OCI-LY1 (cell line): Measurements from ENCODE around the gene SLC26A8.

Experiments
- H2AFZ ChIP-seq: fragments of 200-600 bp; sonication (generic), shearing (Covaris generic); 2 replicates; pipeline ENCODE4 v1.6.0; 2014; ENCODE audit warnings: antibody characterized with exemption, mild to moderate bottlenecking, low read length
- H3F3A ChIP-seq: fragments of 200-600 bp; sonication (generic), shearing (Covaris generic); 2 replicates; pipeline ENCODE4 v1.6.0; 2014; ENCODE audit warnings: mild to moderate bottlenecking, antibody characterized with exemption, low read length, moderate library complexity; ENCODE audit not compliant: insufficient read depth
- H3K27ac ChIP-seq: fragments of 200-600 bp; sonication (generic); 2 replicates; pipeline ENCODE4 v1.5.1; 2014; ENCODE audit warnings: low read length, mixed run types, mild to moderate bottlenecking, low read depth; ENCODE audit not compliant: poor library complexity, severe bottlenecking
- H3K27me3 ChIP-seq: fragments of 200-600 bp; sonication (generic); 2 replicates; pipeline ENCODE4 v1.6.0; 2014; ENCODE audit warnings: antibody characterized with exemption, mild to moderate bottlenecking, low read length, moderate library complexity; ENCODE audit not compliant: insufficient read depth
- H3K36me3 ChIP-seq: fragments of 200-600 bp; sonication (generic); 2 replicates; pipeline ENCODE4 v1.6.1; 2014; ENCODE audit warnings: mild to moderate bottlenecking, antibody characterized with exemption, low read length, moderate library complexity, mixed read lengths; ENCODE audit not compliant: insufficient read depth
- H3K4me1 ChIP-seq: fragments of 200-600 bp; sonication (generic); 2 replicates; pipeline ENCODE4 v1.5.1; 2014; ENCODE audit warnings: mild to moderate bottlenecking, low read length, moderate library complexity; ENCODE audit not compliant: insufficient read depth, severe bottlenecking
- H3K4me2 ChIP-seq: fragments of 200-600 bp; sonication (generic), shearing (Covaris generic); 2 replicates; pipeline ENCODE4 v1.6.1; 2014; ENCODE audit warnings: low read length
- H3K4me3 ChIP-seq: fragments of 200-600 bp; sonication (generic); 2 replicates; pipeline ENCODE4 v1.5.1; 2014; ENCODE audit warnings: low read length, low read depth, mild to moderate bottlenecking, mixed read lengths; ENCODE audit not compliant: poor library complexity, severe bottlenecking
- H3K79me2 ChIP-seq: fragments of 200-600 bp; shearing (Covaris generic); 2 replicates; pipeline ENCODE4 v1.6.1; 2016; ENCODE audit warnings: mixed run types, low read length, mixed read lengths; ENCODE audit not compliant: insufficient read depth
- H3K9ac ChIP-seq: fragments of 200-600 bp; sonication (generic), shearing (Covaris generic); 2 replicates; pipeline ENCODE4 v1.6.1; 2014; ENCODE audit warnings: mild to moderate bottlenecking, low read length, mixed read lengths
- H3K9me2 ChIP-seq: fragments of 200-600 bp; sonication (generic), shearing (Covaris generic); 2 replicates; pipeline ENCODE4 v1.6.1; 2014; ENCODE audit warnings: low read depth, mild to moderate bottlenecking, low read length, mixed read lengths
- H3K9me3 ChIP-seq: fragments of 200-600 bp; shearing (Covaris generic); 2 replicates; pipeline ENCODE4 v1.6.1; 2014; ENCODE audit warnings: low read length, mixed read lengths
- H4K20me1 ChIP-seq: fragments of 200-600 bp; sonication (generic), shearing (Covaris generic); 2 replicates; pipeline ENCODE4 v1.6.0; 2016; ENCODE audit warnings: mild to moderate bottlenecking, low read length; ENCODE audit not compliant: insufficient read depth
- CTCF ChIP-seq: fragments of 200-600 bp; sonication (generic), shearing (Covaris generic); IDR thresholded peaks from 2 replicates; pipeline ENCODE4 v1.5.1; 2017; ENCODE audit warnings: mild to moderate bottlenecking, antibody characterized with exemption, low read length, moderate library complexity, mixed read lengths
- EZH2 ChIP-seq: fragments of 200-600 bp; sonication (generic), shearing (Covaris generic); IDR thresholded peaks from 2 replicates; pipeline ENCODE4 v1.8.0; 2017; ENCODE audit warnings: borderline replicate concordance, mixed run types, mild to moderate bottlenecking, antibody characterized with exemption, low read length, moderate library complexity, mixed read lengths

The SLC26A8 gene

GRCh38 chr6:36061236-36061635 lies 36.8 kb upstream of the SLC26A8 start:
- H3K4me2 ChIP-seq, result no peak overlapping the region
- no peaks in the 10 kb centered on the region for H3K4me1 ChIP-seq
- H3K79me2 ChIP-seq, result peaks cover 13% of the 10 kb centered on the region
- TF ChIP-seq CTCF (no peak), EZH2 (no peak)
- no peak overlapping the region for H3K4me3 ChIP-seq
- H4K20me1 ChIP-seq, result no peaks in the 10 kb centered on the region
- H3K27ac ChIP-seq, result no peak overlapping the region
- H2AFZ ChIP-seq, result no peak overlapping the region
- no peak overlapping the region for H3K9ac ChIP-seq
- H3K9me3 ChIP-seq, result no peaks in the 10 kb centered on the region
- no peaks in the 10 kb centered on the region for H3K27me3 ChIP-seq
- peaks cover 51% of the 10 kb centered on the region for H3K36me3 ChIP-seq
- H3K9me2 ChIP-seq, result no peaks in the 10 kb centered on the region
- H3F3A ChIP-seq, result no peaks in the 10 kb centered on the region

DNA sequence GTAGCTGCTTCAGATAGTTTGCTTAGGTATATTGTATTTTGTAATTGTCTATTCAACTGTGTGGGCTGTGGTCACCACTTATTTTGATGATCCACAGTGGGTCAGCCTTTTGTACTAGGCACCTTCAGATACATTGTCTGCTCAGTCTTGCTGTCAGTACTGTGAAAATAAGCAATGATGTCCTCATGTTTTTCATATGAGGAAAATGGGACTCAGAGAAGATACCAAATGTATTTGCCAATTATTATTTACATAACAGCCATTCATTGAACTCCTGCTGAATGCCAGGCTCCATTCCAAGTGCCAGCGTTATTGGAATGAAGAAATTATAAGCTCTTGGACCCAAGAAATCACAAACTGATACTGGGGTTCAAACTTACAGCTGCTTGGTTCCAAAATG lies 31.7 kb upstream of the SLC26A8 start:
- no peak for TF ChIP-seq CTCF
- no peak for TF ChIP-seq EZH2
- Histone ChIP-seq H2AFZ (no peak overlapping the region), H3K4me2 (no peak overlapping the region), H3K4me1 (peaks cover 9% of the 10 kb centered on the region), H3K27ac (no peak overlapping the region), H3K9me2 (no peaks in the 10 kb centered on the region), H3K27me3 (no peaks in the 10 kb centered on the region), H3K9ac (no peak overlapping the region), H3K36me3 (peaks cover 53% of the 10 kb centered on the region), H3F3A (0 out of 2 replicates have a peak, but pooled peaks cover 3% of the 10 kb centered on the region), H3K79me2 (peaks cover 23% of the 10 kb centered on the region), H3K9me3 (no peaks in the 10 kb centered on the region), H3K4me3 (no peak overlapping the region), H4K20me1 (no peaks in the 10 kb centered on the region)

GRCh38 chr6:36054956-36055355 lies 30.5 kb upstream of the SLC26A8 start:
- peaks cover 41% of the 10 kb centered on the region for H3K36me3 ChIP-seq

More at GRCh38 chr6:36054956-36055355, 30.5 kb upstream of the SLC26A8 start:
- Histone ChIP-seq H3K9ac (no peak overlapping the region), H3K27me3 (no peaks in the 10 kb centered on the region), H3K4me3 (no peak overlapping the region), H3K4me1 (peaks cover 10% of the 10 kb centered on the region), H3K9me2 (no peaks in the 10 kb centered on the region), H3K4me2 (no peak overlapping the region; the same call in 1 of the 2 replicates), H3K79me2 (peaks cover 32% of the 10 kb centered on the region), H3K27ac (no peak overlapping the region), H3K9me3 (no peaks in the 10 kb centered on the region), H3F3A (0 out of 2 replicates have a peak, but pooled peaks cover 3% of the 10 kb centered on the region), H2AFZ (no peak overlapping the region), H4K20me1 (no peaks in the 10 kb centered on the region)
- TF ChIP-seq EZH2, result no peak
- TF ChIP-seq CTCF, result no peak
